HTERT RPE-1 (cell line): ENCODE data around the gene BUD31.
"Not testable (repeated sequence)": the region's sequence is repeated elsewhere in the genome, so short reads cannot be mapped to it uniquely, and the experiment has no call there.

Experiments
- in situ Hi-C: fragments of 300-500 bp; cut with MboI; formaldehyde crosslinking; loops from 4 replicates; pipeline ENCODE4 v1.14.3; 2020; ENCODE audit warnings: low sequenced_read_pairs

BUD31 gene

GRCh38 chr7:99428972-99429566, 20.3 kb downstream of the BUD31 start:
- in situ Hi-C loops = no loop called here

- in situ Hi-C loops = no loop called here
These were observed 21.0 kb downstream of the BUD31 start for GRCh38 chr7:99429756-99430155.

DNA sequence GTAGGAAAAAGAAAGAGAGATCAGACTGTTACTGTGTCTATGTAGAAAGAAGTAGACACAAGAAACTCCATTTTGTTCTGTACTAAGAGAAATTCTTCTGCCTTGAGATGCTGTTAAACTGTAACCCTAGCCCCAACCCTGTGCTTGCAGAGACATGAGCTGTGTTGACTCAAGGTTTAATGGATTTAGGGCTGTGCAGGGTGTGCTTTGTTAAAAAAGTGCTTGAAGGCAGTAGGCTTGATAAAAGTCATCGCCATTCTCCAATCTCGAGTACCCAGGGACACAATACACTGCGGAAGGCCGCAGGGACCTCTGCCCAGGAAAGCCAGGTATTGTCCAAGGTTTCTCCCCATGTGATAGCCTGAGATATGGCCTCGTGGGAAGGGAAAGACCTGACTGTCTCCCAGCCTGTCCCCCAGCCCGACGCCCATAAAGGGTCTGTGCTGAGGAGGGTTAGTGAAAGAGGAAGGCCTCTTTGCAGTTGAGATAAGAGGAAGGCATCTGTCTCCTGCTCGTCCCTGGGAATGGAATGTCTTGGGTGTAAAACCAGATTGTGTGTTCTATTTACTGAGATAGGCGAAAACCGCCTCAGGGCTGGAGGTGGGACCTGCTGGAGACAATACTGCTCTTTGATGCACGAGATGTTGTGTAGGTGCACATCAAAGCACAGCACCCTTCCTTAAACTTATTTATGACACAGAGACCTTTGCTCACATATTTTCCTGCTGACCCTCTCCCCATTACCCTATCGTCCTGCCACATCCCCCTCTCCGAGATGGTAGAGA, 23.2 kb downstream of the BUD31 start:
- in situ Hi-C loops = not testable (repeated sequence)

GRCh38 chr7:99433158-99433557, 24.4 kb downstream of the BUD31 start:
- in situ Hi-C loops = no loop called here

GRCh38 chr7:99437946-99438572, 29.3 kb downstream of the BUD31 start:
- in situ Hi-C loops = no loop called here

- in situ Hi-C loops = no loop called here
These were observed 30.1 kb downstream of the BUD31 start, which contains the start of the genes CPSF4 and PTCD1 for GRCh38 chr7:99438573-99439480. Gene CPSF4, plus strand, starts transcription at chr7:99438943. Its CDS starts 140 bp downstream, at chr7:99439083. Gene PTCD1, minus strand, starts transcription at chr7:99438798. Its CDS starts 3,556 bp downstream, at chr7:99435242.

DNA sequence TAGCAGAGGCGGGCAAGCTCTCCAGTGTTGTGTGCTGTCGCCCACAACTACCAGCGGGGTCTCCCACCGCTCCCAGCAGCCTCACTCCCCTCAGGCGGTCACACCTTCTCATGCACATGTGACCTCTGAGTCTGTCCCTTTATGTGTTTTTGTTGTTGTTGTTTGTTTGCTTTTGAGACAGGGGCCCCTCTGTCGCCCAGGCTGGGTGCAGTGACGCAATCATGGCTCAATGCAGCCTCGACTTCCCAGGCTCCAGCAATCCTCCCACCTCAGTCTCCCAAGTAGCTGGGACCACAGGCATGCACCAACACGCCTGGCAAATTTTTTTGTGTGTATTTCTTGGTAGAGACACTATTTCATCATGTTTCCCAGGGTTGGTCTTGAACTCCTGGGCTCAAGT, 31.4 kb downstream of the BUD31 start:
- in situ Hi-C loops = no loop called here

- in situ Hi-C loops = no loop called here
These were observed 37.3 kb downstream of the BUD31 start for GRCh38 chr7:99446096-99446495.

- in situ Hi-C loops = no loop called here
These were observed 39.2 kb downstream of the BUD31 start for GRCh38 chr7:99447943-99448342.

- in situ Hi-C loops = no loop called here
These were observed 40.1 kb downstream of the BUD31 start for GRCh38 chr7:99448855-99449254.

DNA sequence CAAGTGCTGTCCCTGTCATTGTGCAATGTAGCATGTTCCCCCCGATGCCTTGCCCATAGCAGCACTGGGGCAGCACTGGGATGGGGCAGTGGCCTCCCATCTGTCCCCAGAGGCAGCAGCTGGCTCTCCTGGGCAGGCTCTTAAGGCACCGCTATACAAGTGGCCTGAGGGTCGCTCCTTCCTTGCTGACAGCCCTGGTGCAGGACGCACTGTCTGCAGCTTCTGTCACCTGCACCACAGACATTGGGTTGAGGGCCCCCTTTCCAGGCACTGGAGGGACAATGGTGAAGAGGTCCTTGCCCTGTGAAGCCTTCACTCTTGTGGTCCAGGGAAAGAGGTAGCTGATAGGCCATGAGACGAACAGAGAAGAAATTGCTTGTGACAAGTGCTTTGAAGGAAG, 40.6 kb downstream of the BUD31 start:
- in situ Hi-C loops = no loop called here

DNA sequence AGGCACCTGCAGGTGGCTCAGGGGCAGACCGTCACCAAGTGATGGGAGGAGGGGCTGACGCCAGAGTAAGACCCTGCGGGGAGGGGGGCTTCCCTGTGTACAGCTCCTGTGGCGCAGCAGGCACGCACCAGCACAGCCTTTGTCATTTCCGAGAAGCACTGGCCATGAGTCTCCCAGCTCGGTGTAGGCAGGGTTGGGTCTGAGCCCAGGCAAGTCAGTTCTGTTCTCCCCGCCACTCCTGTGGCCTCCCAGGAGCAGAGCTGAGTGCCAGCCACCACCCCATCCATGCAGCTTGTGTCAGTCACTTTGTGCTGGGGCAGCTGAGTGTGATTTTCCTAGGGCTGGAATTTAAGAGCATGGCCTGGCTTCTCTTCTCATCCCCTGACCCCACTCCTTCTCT, 43.2 kb downstream of the BUD31 start:
- in situ Hi-C loops = no loop called here

DNA sequence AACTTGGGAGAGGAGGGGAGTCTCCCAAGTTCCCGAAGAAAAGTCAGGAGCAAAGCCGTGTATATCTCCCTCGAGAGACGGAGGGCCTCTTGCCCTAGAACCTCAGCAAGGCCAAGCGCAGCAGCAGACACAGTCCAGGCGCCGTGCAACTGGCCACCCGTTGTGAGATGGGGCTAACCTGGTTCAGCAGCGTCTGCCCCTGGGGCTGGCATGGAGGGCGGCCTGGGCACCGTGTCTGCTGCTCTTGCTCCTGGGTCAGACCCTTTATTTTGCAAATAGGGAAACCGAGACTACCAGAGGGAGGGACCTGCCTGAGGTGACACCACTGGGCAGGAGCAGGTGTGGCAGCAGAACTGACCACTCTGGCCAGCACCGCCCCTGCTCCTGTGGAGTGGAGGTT, 43.8 kb downstream of the BUD31 start:
- in situ Hi-C loops = no loop called here

- in situ Hi-C loops = no loop called here
These were observed 44.3 kb downstream of the BUD31 start for GRCh38 chr7:99453105-99453504.

DNA sequence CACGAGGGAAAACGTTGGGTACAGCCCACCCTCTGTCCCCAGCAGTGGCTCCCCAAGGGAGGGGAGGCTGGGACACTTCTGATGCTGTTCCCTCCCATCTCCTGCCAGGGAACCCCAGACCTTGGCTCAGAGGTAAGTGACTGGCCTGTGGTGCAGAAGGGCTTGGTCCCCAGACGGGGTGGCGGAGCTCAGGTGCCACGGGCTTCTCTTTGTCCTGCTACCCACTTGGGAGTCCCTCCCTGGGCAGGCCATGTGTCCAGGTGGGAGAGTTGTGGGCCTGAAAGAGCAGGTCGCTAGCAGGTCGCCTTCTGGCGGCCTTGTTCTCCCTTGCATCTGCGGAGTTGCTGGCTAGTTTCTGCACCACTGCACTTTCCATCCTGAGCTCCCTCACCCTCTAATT, 47.1 kb downstream of the BUD31 start:
- in situ Hi-C loops = no loop called here

DNA sequence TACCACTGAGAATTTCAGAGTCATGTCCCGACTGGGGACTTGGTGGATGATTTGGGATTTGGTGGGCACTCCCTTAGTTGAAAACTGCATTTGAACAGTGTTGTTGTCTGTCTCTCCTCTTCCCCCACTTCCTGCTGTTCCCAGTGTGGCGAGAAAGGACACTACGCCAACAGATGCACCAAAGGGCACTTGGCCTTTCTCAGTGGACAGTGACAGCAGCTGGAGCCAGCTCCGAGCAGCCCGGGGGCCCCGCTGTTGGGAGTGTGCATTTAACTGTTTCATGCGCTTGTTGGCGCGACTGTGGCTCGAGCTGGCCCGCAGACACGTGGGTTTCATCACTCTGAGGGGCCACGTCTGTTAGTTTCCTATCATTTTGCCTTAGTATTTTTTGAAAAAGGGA, 47.5 kb downstream of the BUD31 start:
- in situ Hi-C loops = no loop called here

GRCh38 chr7:99457050-99457649, 48.4 kb downstream of the BUD31 start:
- in situ Hi-C loops = no loop called here

DNA sequence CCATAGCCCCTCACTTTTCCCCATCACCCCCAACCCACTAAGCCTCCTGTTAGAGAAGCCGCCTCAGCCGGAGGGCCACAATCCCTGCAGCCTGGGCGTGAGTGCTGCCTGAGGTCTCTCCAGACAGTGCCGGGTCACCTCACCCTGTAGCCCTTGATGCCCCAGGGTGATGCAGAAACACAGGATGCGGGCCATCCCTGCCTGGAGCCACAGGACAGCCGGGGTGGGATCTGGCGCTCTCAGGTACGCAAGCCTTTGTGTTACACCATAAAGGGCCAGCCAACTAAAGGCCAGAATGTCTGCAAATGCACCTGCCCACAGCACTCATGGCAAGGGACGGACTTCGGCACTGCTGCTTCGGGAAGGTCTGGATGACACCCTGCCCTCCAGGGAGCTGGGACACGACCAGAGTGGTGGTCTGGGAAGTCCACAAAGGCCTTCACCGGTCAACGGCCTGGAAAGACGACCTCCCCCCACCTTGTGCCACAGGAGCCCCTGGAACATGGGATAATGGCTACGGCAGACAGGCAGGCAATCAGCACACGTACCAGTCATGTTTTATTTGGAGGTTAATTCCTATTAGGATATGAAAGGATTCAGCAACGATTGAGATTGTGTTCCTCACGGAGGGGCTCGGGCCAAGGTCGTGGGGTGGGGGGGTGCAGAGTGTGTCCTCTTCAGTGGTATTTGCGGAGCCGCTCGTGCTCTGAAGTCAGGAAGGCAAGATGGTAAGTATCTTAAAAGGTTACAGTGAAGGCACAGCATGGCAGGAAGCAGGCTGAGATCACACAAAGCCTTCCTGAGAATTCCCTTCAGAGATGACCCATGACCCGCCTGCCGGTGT, 49.1 kb downstream of the BUD31 start:
- in situ Hi-C loops = no loop called here

- in situ Hi-C loops = no loop called here
These were observed 50.3 kb downstream of the BUD31 start for GRCh38 chr7:99459087-99459486.

- in situ Hi-C loops = no loop called here
These were observed 51.9 kb downstream of the BUD31 start for GRCh38 chr7:99460651-99461050.
